ENCODE measurements around the gene OSBPL1A. TPM values are rescaled to one million over a fixed set of nuclear protein-coding genes. Genes with fewer than 3 reads are reported as not detected.

The OSBPL1A gene
- total RNA-seq, 1 donor from 2014 or later, result 5.5 TPM

GRCh38 chr18:24230766-24231165 is 166.9 kb downstream of the OSBPL1A start:
- no peak for DNase-seq (ENCODE audit: low spot score)
- ATAC-seq, result no peak

- ATAC-seq, result no peak
- DNase-seq (ENCODE audit: low spot score), result no peak
Observed at GRCh38 chr18:24228667-24229041, 169.0 kb downstream of the OSBPL1A start.

GRCh38 chr18:24227977-24228666 is 169.5 kb downstream of the OSBPL1A start:
- DNase-seq (ENCODE audit: low spot score) (no peak), ATAC-seq (no peak)

GRCh38 chr18:24220318-24220688 is 177.3 kb downstream of the OSBPL1A start:
- ATAC-seq (no peak), DNase-seq (ENCODE audit: low spot score) (no peak)

- DNase-seq (ENCODE audit: low spot score) (no peak), ATAC-seq (peak; percentile 97)
Observed at GRCh38 chr18:24219561-24220317, 177.9 kb downstream of the OSBPL1A start.

GRCh38 chr18:24214913-24215312 is 182.7 kb downstream of the OSBPL1A start:
- no peak for DNase-seq (ENCODE audit: low spot score)
- ATAC-seq, result no peak

- ATAC-seq (no peak), DNase-seq (ENCODE audit: low spot score) (no peak)
Observed at GRCh38 chr18:24214144-24214543, 183.5 kb downstream of the OSBPL1A start.

GRCh38 chr18:24212939-24213338 is 184.7 kb downstream of the OSBPL1A start:
- ATAC-seq, result no peak
- DNase-seq (ENCODE audit: low spot score), result no peak

- ATAC-seq (no peak), DNase-seq (ENCODE audit: low spot score) (no peak)
Observed at GRCh38 chr18:24209558-24209957, 188.1 kb downstream of the OSBPL1A start.

- ATAC-seq, result no peak
- no peak for DNase-seq (ENCODE audit: low spot score)
Observed at GRCh38 chr18:24208270-24209035, 189.2 kb downstream of the OSBPL1A start.

GRCh38 chr18:24204904-24205303 is 192.7 kb downstream of the OSBPL1A start:
- DNase-seq (ENCODE audit: low spot score), result no peak
- ATAC-seq, result no peak

GRCh38 chr18:24201699-24202687 is 195.6 kb downstream of the OSBPL1A start:
- ATAC-seq, result no peak

GRCh38 chr18:24200494-24201290 is 196.9 kb downstream of the OSBPL1A start:
- DNase-seq (ENCODE audit: low spot score) (no peak), ATAC-seq (no peak)

More at GRCh38 chr18:24201699-24202687, 195.6 kb downstream of the OSBPL1A start:
- DNase-seq (ENCODE audit: low spot score), result no peak

GRCh38 chr18:24199372-24199962 is 198.2 kb downstream of the OSBPL1A start:
- ATAC-seq (no peak), DNase-seq (ENCODE audit: low spot score) (no peak)

- DNase-seq (ENCODE audit: low spot score), result peak; percentile 75
- ATAC-seq, result peak; percentile 82
Observed at GRCh38 chr18:24198461-24198860, 199.2 kb downstream of the OSBPL1A start.

GRCh38 chr18:24197412-24197811 is 200.2 kb downstream of the OSBPL1A start:
- DNase-seq (ENCODE audit: low spot score), result no peak
- ATAC-seq, result no peak

- no peak for ATAC-seq
Observed at GRCh38 chr18:24196764-24197163, 200.9 kb downstream of the OSBPL1A start.

GRCh38 chr18:24195296-24196053 is 202.1 kb downstream of the OSBPL1A start:
- peak; percentile 87 for ATAC-seq
- DNase-seq (ENCODE audit: low spot score), result peak; percentile 77

More at GRCh38 chr18:24196764-24197163, 200.9 kb downstream of the OSBPL1A start:
- peak; percentile 51 for DNase-seq (ENCODE audit: low spot score)

Measured in left lobe of liver (tissue), 2 donors.